Measurements from ENCODE around the gene CCT8L2. TPM values are rescaled to one million over a fixed set of nuclear protein-coding genes. Genes with fewer than 3 reads are reported as not detected.
"Not testable (repeated sequence)": the region's sequence is repeated elsewhere in the genome, so short reads cannot be mapped to it uniquely, and the experiment has no call there.

Gene CCT8L2
- total RNA-seq, 1 experiment from 2014 or later, result not detected

GRCh38 chr22:16561093-16561658 is 31.4 kb downstream of the CCT8L2 start:
- H2AFZ ChIP-seq (ENCODE audit: low read depth, low read length, poor library complexity, severe bottlenecking); RAD21 ChIA-PET (ENCODE audit: low non-redundant PET in 1 of 2, low total read pairs in 2 of 2, uncharacterized antibody in 2 of 2, unreplicated experiment in 2 of 2); H3K36me3 ChIP-seq (ENCODE audit: control insufficient read depth in 1 of 2, insufficient read depth in 2 of 2, low read length in 2 of 2); H3K9me3 ChIP-seq (ENCODE audit: control insufficient read depth in 1 of 2, insufficient read depth in 1 of 2, low read depth in 1 of 2, low read length in 2 of 2); H3K4me2 ChIP-seq (ENCODE audit: low read length); H3K9me2 ChIP-seq (ENCODE audit: insufficient read depth); H3K4me1 ChIP-seq (ENCODE audit: control insufficient read depth in 1 of 2, insufficient read depth in 2 of 2, low read length in 2 of 2); H4K20me1 ChIP-seq (ENCODE audit: insufficient read depth); H3K27me3 ChIP-seq (ENCODE audit: insufficient read depth, low read length); H3K4me3 ChIP-seq (replicated peaks in 1 of 2; ENCODE audit: low read depth in 1 of 2, low read length in 2 of 2); H3K9ac ChIP-seq (ENCODE audit: low read length); DNase-seq (ENCODE audit: low read depth, low spot score); ATAC-seq; H3K27ac ChIP-seq (ENCODE audit: low read depth, low read length); H3K79me2 ChIP-seq (ENCODE audit: insufficient read depth, low read length); CTCF ChIA-PET; intact Hi-C loops (cut with micrococcal nuclease); BruUV-seq (replicated peaks); POLR2A ChIA-PET: not testable (repeated sequence)

DNA sequence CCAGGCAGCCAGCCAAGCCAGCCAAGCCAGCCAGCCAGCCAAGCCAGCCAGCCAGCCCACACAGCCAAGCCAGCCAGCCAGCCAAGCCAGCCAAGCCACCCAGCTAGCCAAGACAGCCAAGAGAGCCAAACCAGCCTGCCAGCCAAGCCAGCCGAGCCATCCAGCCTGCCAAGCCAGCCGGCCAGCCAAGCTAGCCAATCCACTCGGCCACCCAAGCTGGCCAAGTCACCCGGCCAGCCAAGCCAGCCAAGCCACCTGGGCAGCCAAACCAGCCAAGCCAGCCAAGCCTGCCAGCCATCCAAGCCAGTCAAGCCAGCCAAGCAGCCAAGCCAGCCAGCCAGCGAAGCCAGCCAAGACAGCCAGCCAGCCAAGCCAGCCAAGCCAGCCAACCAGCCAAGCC is 32.0 kb downstream of the CCT8L2 start:
- H2AFZ ChIP-seq (ENCODE audit: low read depth, low read length, poor library complexity, severe bottlenecking); BruUV-seq (replicated peaks); CTCF ChIA-PET; H3K79me2 ChIP-seq (ENCODE audit: insufficient read depth, low read length); H3K9ac ChIP-seq (ENCODE audit: low read length); RAD21 ChIA-PET (ENCODE audit: low non-redundant PET in 1 of 2, low total read pairs in 2 of 2, uncharacterized antibody in 2 of 2, unreplicated experiment in 2 of 2); H3K27me3 ChIP-seq (ENCODE audit: insufficient read depth, low read length); POLR2A ChIA-PET; intact Hi-C loops (cut with micrococcal nuclease); H3K4me2 ChIP-seq (ENCODE audit: low read length); H3K4me3 ChIP-seq (replicated peaks in 1 of 2; ENCODE audit: low read depth in 1 of 2, low read length in 2 of 2); H3K9me3 ChIP-seq (ENCODE audit: control insufficient read depth in 1 of 2, insufficient read depth in 1 of 2, low read depth in 1 of 2, low read length in 2 of 2); H3K4me1 ChIP-seq (ENCODE audit: control insufficient read depth in 1 of 2, insufficient read depth in 2 of 2, low read length in 2 of 2); H3K9me2 ChIP-seq (ENCODE audit: insufficient read depth); H3K27ac ChIP-seq (ENCODE audit: low read depth, low read length); H3K36me3 ChIP-seq (ENCODE audit: control insufficient read depth in 1 of 2, insufficient read depth in 2 of 2, low read length in 2 of 2); H4K20me1 ChIP-seq (ENCODE audit: insufficient read depth); ATAC-seq; DNase-seq (ENCODE audit: low read depth, low spot score): not testable (repeated sequence)

- not testable (repeated sequence) for BruUV-seq (replicated peaks)
- CTCF ChIA-PET, result interaction anchor here (0.6 kb wide), 1 partner anchor 993 kb away, joined by 7 read pairs; no protein-coding TSS in a partner anchor
These were observed 32.6 kb downstream of the CCT8L2 start for GRCh38 chr22:16559996-16560395.

More at GRCh38 chr22:16559996-16560395, 32.6 kb downstream of the CCT8L2 start:
- POLR2A ChIA-PET; H3K9ac ChIP-seq (ENCODE audit: low read length); H3K79me2 ChIP-seq (ENCODE audit: insufficient read depth, low read length); H3K27ac ChIP-seq (ENCODE audit: low read depth, low read length); H3K9me3 ChIP-seq (ENCODE audit: control insufficient read depth in 1 of 2, insufficient read depth in 1 of 2, low read depth in 1 of 2, low read length in 2 of 2); DNase-seq (ENCODE audit: low read depth, low spot score); H3K4me3 ChIP-seq (replicated peaks in 1 of 2; ENCODE audit: low read depth in 1 of 2, low read length in 2 of 2); ATAC-seq; H3K9me2 ChIP-seq (ENCODE audit: insufficient read depth); H3K27me3 ChIP-seq (ENCODE audit: insufficient read depth, low read length); H2AFZ ChIP-seq (ENCODE audit: low read depth, low read length, poor library complexity, severe bottlenecking); H3K4me1 ChIP-seq (ENCODE audit: control insufficient read depth in 1 of 2, insufficient read depth in 2 of 2, low read length in 2 of 2); intact Hi-C loops (cut with micrococcal nuclease); H3K4me2 ChIP-seq (ENCODE audit: low read length); RAD21 ChIA-PET (ENCODE audit: low non-redundant PET in 1 of 2, low total read pairs in 2 of 2, uncharacterized antibody in 2 of 2, unreplicated experiment in 2 of 2); H4K20me1 ChIP-seq (ENCODE audit: insufficient read depth); H3K36me3 ChIP-seq (ENCODE audit: control insufficient read depth in 1 of 2, insufficient read depth in 2 of 2, low read length in 2 of 2): not testable (repeated sequence)

All from HCT116 (cell line).